T-helper 17 cell (primary cell): ENCODE data around the gene ARID5B. TPM values are rescaled to one million over a fixed set of nuclear protein-coding genes. Genes with fewer than 3 reads are reported as not detected.

Source experiments
- ATAC-seq: fragments of 150-1000 bp; cut with Tn5 transposase; 2 replicates; pipeline ENCODE4 v1.10.0; 2021; ENCODE audit warnings: mild to moderate bottlenecking, moderate library complexity
- DNase-seq, 3 donors: peaks; one replicate each; pipeline versions ENCODE4 v3.0.0 to v3.0.0-alpha.2; 2020 to 2021
- H3K9me3 ChIP-seq: one replicate; pipeline ENCODE4 v1.7.0; 2013; ENCODE audit warnings: low read length, mild to moderate bottlenecking; ENCODE audit not compliant: control insufficient read depth, poor library complexity, severe bottlenecking
- H3K27ac Mint-ChIP-seq: one replicate; pipeline ENCODE4 v1.8.0; 2022; ENCODE audit warnings: mild to moderate bottlenecking, moderate library complexity, mixed read lengths
- H3K27me3 Mint-ChIP-seq: one replicate; pipeline ENCODE4 v1.8.0; 2022; ENCODE audit warnings: mixed read lengths
- H3K36me3 Mint-ChIP-seq: one replicate; pipeline ENCODE4 v1.8.0; 2022; ENCODE audit warnings: low read depth, mixed read lengths
- H3K4me1 Mint-ChIP-seq: one replicate; pipeline ENCODE4 v1.8.0; 2022; ENCODE audit warnings: mild to moderate bottlenecking, mixed read lengths
- H3K4me3 Mint-ChIP-seq: one replicate; pipeline ENCODE4 v1.8.0; 2022; ENCODE audit warnings: mild to moderate bottlenecking, moderate library complexity, mixed read lengths
- total RNA-seq, 4 donors: library from RNA in 2 of 4; stranded (reverse) in 2 of 4; gene quantifications; one replicate each; pipeline ENCODE4 v1.2.3 and lab custom pipeline; 2022 to 2026

The ARID5B gene
- total RNA-seq, 2 donors from 2014 or later, result 58.2 to 67.6 TPM

- peak overlapping the region; percentile 85 for H3K4me3 Mint-ChIP-seq
- H3K4me1 Mint-ChIP-seq, result peaks cover 38% of the 10 kb centered on the region
- DNase-seq (no peak), ATAC-seq (peak; percentile 19)
- H3K27me3 Mint-ChIP-seq, result no peaks in the 10 kb centered on the region
- H3K9me3 ChIP-seq, result no peaks in the 10 kb centered on the region
- peak overlapping the region; percentile 96 for H3K27ac Mint-ChIP-seq
- no peaks in the 10 kb centered on the region for H3K36me3 Mint-ChIP-seq
Observed at GRCh38 chr10:61942604-61943461, 41.3 kb downstream of the ARID5B start.

GRCh38 chr10:61943674-61944378 is 42.3 kb downstream of the ARID5B start:
- Mint-ChIP-seq H3K27me3 (no peaks in the 10 kb centered on the region), H3K36me3 (no peaks in the 10 kb centered on the region)
- ATAC-seq, result peak; percentile 71

GRCh38 chr10:61944410-61945147 is 43.1 kb downstream of the ARID5B start:
- ATAC-seq (no peak), DNase-seq (no peak)
- no peaks in the 10 kb centered on the region for H3K9me3 ChIP-seq
- Mint-ChIP-seq H3K27ac (peak overlapping the region; percentile 53), H3K27me3 (no peaks in the 10 kb centered on the region), H3K4me3 (no peak overlapping the region), H3K4me1 (peaks cover 22% of the 10 kb centered on the region), H3K36me3 (no peaks in the 10 kb centered on the region)

More at GRCh38 chr10:61943674-61944378, 42.3 kb downstream of the ARID5B start:
- H3K9me3 ChIP-seq, result no peaks in the 10 kb centered on the region
- H3K27ac Mint-ChIP-seq, result peak overlapping the region; percentile 96
- DNase-seq, result no peak
- peaks cover 28% of the 10 kb centered on the region for H3K4me1 Mint-ChIP-seq
- peak overlapping the region; percentile 85 for H3K4me3 Mint-ChIP-seq

- Mint-ChIP-seq H3K27me3 (no peaks in the 10 kb centered on the region), H3K4me3 (no peak overlapping the region), H3K36me3 (no peaks in the 10 kb centered on the region), H3K4me1 (peaks cover 16% of the 10 kb centered on the region), H3K27ac (no peak overlapping the region)
- DNase-seq (no peak), ATAC-seq (no peak)
- H3K9me3 ChIP-seq, result no peaks in the 10 kb centered on the region
Observed at GRCh38 chr10:61949687-61950086, 48.2 kb downstream of the ARID5B start.

GRCh38 chr10:61950449-61951143 is 49.1 kb downstream of the ARID5B start:
- no peak for ATAC-seq
- no peaks in the 10 kb centered on the region for H3K9me3 ChIP-seq
- no peak for DNase-seq

GRCh38 chr10:61951144-61951483 is 49.6 kb downstream of the ARID5B start:
- peaks cover 14% of the 10 kb centered on the region for H3K4me1 Mint-ChIP-seq
- H3K9me3 ChIP-seq, result no peaks in the 10 kb centered on the region
- DNase-seq (no peak), ATAC-seq (no peak)
- H3K27ac Mint-ChIP-seq, result peak overlapping the region; percentile 29
- no peak overlapping the region for H3K4me3 Mint-ChIP-seq
- no peaks in the 10 kb centered on the region for H3K36me3 Mint-ChIP-seq
- no peaks in the 10 kb centered on the region for H3K27me3 Mint-ChIP-seq

More at GRCh38 chr10:61950449-61951143, 49.1 kb downstream of the ARID5B start:
- Mint-ChIP-seq H3K27ac (peak overlapping the region; percentile 29), H3K4me3 (no peak overlapping the region), H3K27me3 (no peaks in the 10 kb centered on the region), H3K4me1 (peaks cover 14% of the 10 kb centered on the region), H3K36me3 (no peaks in the 10 kb centered on the region)

- no peak overlapping the region for H3K4me3 Mint-ChIP-seq
- H3K36me3 Mint-ChIP-seq, result peaks cover 5% of the 10 kb centered on the region
- H3K27ac Mint-ChIP-seq, result peak overlapping the region; percentile 29
- H3K27me3 Mint-ChIP-seq, result no peaks in the 10 kb centered on the region
- ATAC-seq (no peak), DNase-seq (no peak)
- H3K4me1 Mint-ChIP-seq, result peaks cover 20% of the 10 kb centered on the region
- no peaks in the 10 kb centered on the region for H3K9me3 ChIP-seq
Observed at GRCh38 chr10:61952028-61952674, 50.7 kb downstream of the ARID5B start.

GRCh38 chr10:61953183-61953582 is 51.7 kb downstream of the ARID5B start:
- no peak overlapping the region for H3K4me3 Mint-ChIP-seq
- no peaks in the 10 kb centered on the region for H3K9me3 ChIP-seq
- H3K27ac Mint-ChIP-seq, result no peak overlapping the region
- DNase-seq (no peak), ATAC-seq (no peak)
- peaks cover 5% of the 10 kb centered on the region for H3K36me3 Mint-ChIP-seq
- peaks cover 21% of the 10 kb centered on the region for H3K4me1 Mint-ChIP-seq
- no peaks in the 10 kb centered on the region for H3K27me3 Mint-ChIP-seq

- Mint-ChIP-seq H3K4me3 (no peak overlapping the region), H3K27me3 (no peaks in the 10 kb centered on the region), H3K4me1 (peaks cover 26% of the 10 kb centered on the region), H3K27ac (no peak overlapping the region), H3K36me3 (peaks cover 5% of the 10 kb centered on the region)
- H3K9me3 ChIP-seq, result no peaks in the 10 kb centered on the region
- DNase-seq (no peak), ATAC-seq (no peak)
Observed at GRCh38 chr10:61957806-61958205, 56.3 kb downstream of the ARID5B start.

GRCh38 chr10:61958311-61958710 is 56.8 kb downstream of the ARID5B start:
- Mint-ChIP-seq H3K36me3 (peaks cover 5% of the 10 kb centered on the region), H3K27me3 (no peaks in the 10 kb centered on the region), H3K4me3 (no peak overlapping the region), H3K27ac (peak overlapping the region; percentile 57), H3K4me1 (peaks cover 26% of the 10 kb centered on the region)
- ATAC-seq (no peak), DNase-seq (no peak)
- H3K9me3 ChIP-seq, result no peaks in the 10 kb centered on the region

GRCh38 chr10:61958805-61959204 is 57.3 kb downstream of the ARID5B start:
- peaks cover 5% of the 10 kb centered on the region for H3K36me3 Mint-ChIP-seq
- H3K9me3 ChIP-seq, result no peaks in the 10 kb centered on the region
- peaks cover 28% of the 10 kb centered on the region for H3K4me1 Mint-ChIP-seq
- no peaks in the 10 kb centered on the region for H3K27me3 Mint-ChIP-seq
- DNase-seq (no peak), ATAC-seq (no peak)
- H3K27ac Mint-ChIP-seq, result peak overlapping the region; percentile 57
- no peak overlapping the region for H3K4me3 Mint-ChIP-seq

- H3K27ac Mint-ChIP-seq, result no peak overlapping the region
- peaks cover 30% of the 10 kb centered on the region for H3K4me1 Mint-ChIP-seq
- H3K4me3 Mint-ChIP-seq, result no peak overlapping the region
- DNase-seq (no peak), ATAC-seq (no peak)
- no peaks in the 10 kb centered on the region for H3K27me3 Mint-ChIP-seq
- peaks cover 5% of the 10 kb centered on the region for H3K36me3 Mint-ChIP-seq
- no peaks in the 10 kb centered on the region for H3K9me3 ChIP-seq
Observed at GRCh38 chr10:61959814-61960213, 58.3 kb downstream of the ARID5B start.
